Activated T-cell treated with anti-CD3 and anti-CD28 coated beads, Interleukin-2, amount 50 U/mL, for 72 hours (primary cell): ENCODE results near the gene OTC. TPM values are rescaled to one million over a fixed set of nuclear protein-coding genes. Genes with fewer than 3 reads are reported as not detected.

Source experiments
- ATAC-seq, 2 donors: fragments of 150-1000 bp; cut with Tn5 transposase; replicated peaks in 1 of 2; 2 replicates each; pipeline ENCODE4 v1.10.0; 2021; ENCODE audit warnings: moderate library complexity in 2 of 2, mild to moderate bottlenecking in 1 of 2
- DNase-seq, 2 donors: peaks; one replicate each; pipeline ENCODE4 v3.0.0; 2021 to 2022; ENCODE audit warnings: mixed read lengths in 1 of 2
- H3K27ac Mint-ChIP-seq: one replicate; pipeline ENCODE4 v1.8.0; 2022; ENCODE audit warnings: mild to moderate bottlenecking, moderate library complexity, mixed read lengths
- H3K27me3 Mint-ChIP-seq: one replicate; pipeline ENCODE4 v1.8.0; 2022; ENCODE audit warnings: low read depth, mixed read lengths
- H3K36me3 Mint-ChIP-seq, 2 donors: one replicate each; pipeline ENCODE4 v1.8.0; 2022; ENCODE audit warnings: mixed read lengths in 2 of 2, mild to moderate bottlenecking in 1 of 2; ENCODE audit not compliant: insufficient read depth in 2 of 2
- H3K4me1 Mint-ChIP-seq: one replicate; pipeline ENCODE4 v1.8.0; 2022; ENCODE audit warnings: low read depth, mixed read lengths
- H3K4me3 Mint-ChIP-seq, 2 donors: one replicate each; pipeline ENCODE4 v1.8.0; 2022; ENCODE audit warnings: mild to moderate bottlenecking in 2 of 2, mixed read lengths in 2 of 2, moderate library complexity in 2 of 2
- H3K9me3 Mint-ChIP-seq, 2 donors: one replicate each; pipeline ENCODE4 v1.8.0; 2022; ENCODE audit warnings: mixed read lengths in 2 of 2
- total RNA-seq, 2 donors: library from RNA; stranded (reverse); gene quantifications; one replicate each; pipeline ENCODE4 v1.2.3, GENCODE V29; 2022

OTC gene
- total RNA-seq, 2 donors from 2014 or later, result not detected

DNA sequence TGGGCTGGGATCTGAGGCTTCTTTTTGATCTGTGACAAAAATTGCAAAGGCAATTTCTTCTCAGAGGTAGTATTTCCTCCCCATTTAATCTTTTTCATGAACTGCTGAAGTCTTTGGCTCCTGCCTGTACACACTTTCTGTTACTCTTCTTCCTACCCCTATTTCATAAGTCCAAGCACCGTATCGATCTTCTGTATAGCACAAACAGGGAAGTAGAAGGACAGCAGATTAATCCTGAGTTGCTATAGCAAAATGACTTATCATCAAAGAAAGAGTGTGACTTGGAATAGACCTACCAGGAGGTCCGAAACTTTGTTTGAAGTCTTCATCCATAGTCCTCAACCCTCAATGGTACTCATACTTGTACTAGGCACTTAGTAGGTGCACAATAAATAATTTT, 22.0 kb downstream of the OTC start:
- no peak overlapping the region for H3K4me3 Mint-ChIP-seq
- H3K4me1 Mint-ChIP-seq, result no peaks in the 10 kb centered on the region
- peaks cover 28% of the 10 kb centered on the region for H3K27me3 Mint-ChIP-seq
- ATAC-seq, result no peak
- DNase-seq, result no peak
- no peaks in the 10 kb centered on the region for H3K9me3 Mint-ChIP-seq
- no peak overlapping the region for H3K27ac Mint-ChIP-seq
- no peaks in the 10 kb centered on the region for H3K36me3 Mint-ChIP-seq

DNA sequence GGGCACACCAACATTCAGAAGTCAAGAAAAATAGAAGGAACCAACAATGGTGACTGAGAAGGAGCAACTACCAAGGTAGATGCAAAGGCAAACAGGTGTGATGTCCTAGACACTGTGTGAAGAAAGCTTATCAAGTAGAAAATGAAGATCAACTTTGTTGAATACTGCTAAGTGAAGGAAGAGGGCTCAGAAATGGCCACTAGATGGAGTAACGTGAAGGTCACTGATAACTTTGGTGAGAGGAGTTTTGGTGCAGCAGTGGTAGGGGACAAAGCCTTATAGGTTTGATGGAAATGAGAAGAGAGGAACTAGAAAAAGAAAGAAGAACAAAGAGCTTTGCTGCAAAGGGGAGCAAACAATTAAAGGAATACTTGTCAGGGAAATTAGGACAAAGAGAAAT, 23.5 kb downstream of the OTC start:
- no peak for ATAC-seq
- Mint-ChIP-seq H3K36me3 (no peaks in the 10 kb centered on the region), H3K9me3 (no peaks in the 10 kb centered on the region), H3K27ac (no peak overlapping the region), H3K4me1 (no peaks in the 10 kb centered on the region), H3K4me3 (no peak overlapping the region), H3K27me3 (peaks cover 21% of the 10 kb centered on the region)
- no peak for DNase-seq

DNA sequence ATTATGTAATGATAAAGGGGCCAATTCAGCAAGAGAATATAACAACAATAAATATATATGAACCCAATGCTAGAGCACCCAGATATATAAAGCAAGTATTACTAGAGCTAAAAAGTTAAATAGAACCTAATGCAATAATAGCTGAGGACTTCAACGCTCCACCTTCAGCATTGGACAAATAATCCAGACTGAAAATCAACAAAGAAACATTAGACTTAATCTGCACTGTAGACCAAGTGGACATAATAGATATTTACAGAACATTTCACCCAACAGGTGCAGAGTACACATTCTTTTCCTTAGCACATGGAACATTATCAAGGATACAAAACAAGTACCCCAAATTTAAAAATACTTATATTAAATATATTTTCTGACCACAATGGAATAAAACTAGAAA, 24.3 kb downstream of the OTC start:
- Mint-ChIP-seq H3K9me3 (no peaks in the 10 kb centered on the region), H3K27me3 (peaks cover 21% of the 10 kb centered on the region), H3K27ac (no peak overlapping the region), H3K4me1 (no peaks in the 10 kb centered on the region), H3K36me3 (no peaks in the 10 kb centered on the region), H3K4me3 (no peak overlapping the region)
- DNase-seq (no peak), ATAC-seq (no peak)

DNA sequence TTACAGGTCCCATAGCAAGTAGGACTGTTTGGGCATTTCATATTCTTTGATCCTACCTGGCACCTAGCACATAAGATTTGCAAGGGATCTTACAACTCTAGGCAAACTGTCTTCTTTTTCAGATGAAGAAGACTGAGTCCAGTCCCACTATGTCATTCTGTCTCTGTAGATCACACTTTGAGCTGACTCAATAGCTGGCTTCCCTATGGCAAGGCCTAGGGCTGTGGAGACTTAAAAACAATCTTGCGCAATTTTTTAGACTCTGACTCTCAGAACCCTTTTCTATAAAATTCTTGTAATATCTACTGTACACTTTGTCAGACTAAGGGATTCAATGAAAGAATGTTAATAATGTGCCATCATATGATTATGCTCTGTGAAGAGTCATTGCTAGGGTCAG, 26.7 kb downstream of the OTC start:
- no peak for ATAC-seq
- no peak for DNase-seq
- H3K27ac Mint-ChIP-seq, result no peak overlapping the region
- H3K27me3 Mint-ChIP-seq, result peaks cover 13% of the 10 kb centered on the region
- H3K4me3 Mint-ChIP-seq, result no peak overlapping the region
- H3K4me1 Mint-ChIP-seq, result no peaks in the 10 kb centered on the region
- no peaks in the 10 kb centered on the region for H3K9me3 Mint-ChIP-seq
- H3K36me3 Mint-ChIP-seq, result no peaks in the 10 kb centered on the region

DNA sequence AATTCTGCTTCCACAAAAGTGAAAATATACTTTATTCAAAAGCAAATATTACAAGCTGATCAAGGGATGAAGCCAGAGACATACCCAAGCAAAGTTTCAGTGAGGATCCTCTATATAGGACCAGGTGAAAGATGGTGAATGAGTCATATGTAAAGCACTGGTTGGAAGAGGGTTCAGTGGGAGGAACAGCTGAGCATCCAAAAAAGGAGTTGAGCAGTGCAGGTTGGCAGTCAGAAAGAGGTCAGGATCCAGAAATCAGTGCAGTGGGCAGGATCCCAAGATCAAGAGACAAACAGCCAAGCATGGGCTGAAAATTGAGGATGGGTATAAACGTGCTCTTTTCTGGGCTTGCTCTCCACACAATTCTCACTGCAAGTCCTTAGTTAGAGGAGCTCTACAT, 30.3 kb downstream of the OTC start:
- H3K4me3 Mint-ChIP-seq, result no peak overlapping the region
- ATAC-seq (no peak), DNase-seq (no peak)
- no peaks in the 10 kb centered on the region for H3K4me1 Mint-ChIP-seq
- H3K9me3 Mint-ChIP-seq, result no peaks in the 10 kb centered on the region
- peaks cover 9% of the 10 kb centered on the region for H3K27me3 Mint-ChIP-seq
- no peak overlapping the region for H3K27ac Mint-ChIP-seq
- no peaks in the 10 kb centered on the region for H3K36me3 Mint-ChIP-seq

DNA sequence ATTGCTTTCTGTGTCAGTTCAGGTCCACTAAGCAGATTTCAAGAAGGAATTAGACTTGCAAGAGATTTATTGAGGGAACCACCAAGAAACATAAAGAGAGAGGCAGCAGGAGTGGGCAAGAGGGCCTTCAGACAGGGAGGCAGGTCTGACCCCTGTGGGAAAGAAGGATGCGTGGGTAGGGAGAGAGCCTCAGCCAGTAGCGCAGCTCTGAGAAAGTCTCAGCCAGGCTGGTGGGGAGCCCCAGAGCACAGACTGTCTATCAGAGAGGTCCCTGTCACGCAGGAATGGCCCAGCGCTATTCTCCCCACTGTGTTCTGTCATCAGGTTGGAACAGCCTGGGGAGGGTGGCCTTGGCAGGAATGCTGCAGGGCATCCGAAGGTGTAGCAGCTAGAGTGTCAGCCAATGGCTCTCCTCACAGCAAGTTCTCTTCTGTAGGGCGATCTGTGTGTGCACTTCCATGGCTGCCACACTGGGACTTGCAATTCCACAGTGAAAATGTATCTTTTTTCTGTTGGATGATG, 48.0 kb downstream of the OTC start:
- DNase-seq, result no peak
- no peak overlapping the region for H3K27ac Mint-ChIP-seq
- no peaks in the 10 kb centered on the region for H3K4me1 Mint-ChIP-seq
- H3K4me3 Mint-ChIP-seq, result no peak overlapping the region
- H3K9me3 Mint-ChIP-seq, result no peaks in the 10 kb centered on the region
- H3K27me3 Mint-ChIP-seq, result no peaks in the 10 kb centered on the region
- no peak for ATAC-seq
- H3K36me3 Mint-ChIP-seq, result no peaks in the 10 kb centered on the region

DNA sequence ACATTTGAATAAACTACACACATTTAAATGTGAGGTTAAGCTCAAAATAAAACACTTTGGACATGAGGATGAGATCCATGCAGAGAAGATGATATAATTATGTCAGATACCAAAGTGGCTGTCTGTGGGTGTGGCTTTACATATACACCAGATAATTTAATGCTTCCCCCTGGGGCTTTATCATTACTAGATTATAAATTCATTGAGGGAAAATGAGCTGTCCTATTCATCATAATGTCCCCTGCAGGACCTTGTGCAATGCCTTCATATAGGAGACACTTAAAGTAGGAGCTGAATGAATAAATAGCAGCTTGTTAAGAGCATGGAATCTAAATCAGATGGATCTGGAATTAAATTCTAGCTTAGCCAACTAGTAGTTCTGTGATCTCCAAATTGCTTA, 49.7 kb downstream of the OTC start:
- peaks cover 7% of the 10 kb centered on the region for H3K27me3 Mint-ChIP-seq
- no peaks in the 10 kb centered on the region for H3K4me1 Mint-ChIP-seq
- ATAC-seq, result no peak

DNA sequence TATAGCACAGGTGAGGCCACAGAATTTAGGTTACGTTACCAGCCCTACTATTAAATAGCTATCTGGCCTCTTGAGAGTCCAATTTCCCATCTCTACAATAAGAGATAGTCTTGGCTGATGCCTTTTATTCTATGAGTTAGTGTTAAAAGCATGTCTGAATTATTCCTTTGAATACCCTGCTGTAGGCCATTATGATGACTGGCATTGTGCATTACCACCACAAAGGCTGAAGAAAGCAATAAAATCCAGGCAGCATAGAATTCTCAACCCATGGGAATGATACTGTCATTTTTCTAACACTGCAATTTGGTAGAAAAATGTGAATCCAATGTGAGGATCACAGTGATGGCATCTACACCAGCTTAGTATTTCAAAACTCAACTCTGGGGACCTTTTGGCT, 51.4 kb downstream of the OTC start:
- ATAC-seq (no peak), DNase-seq (no peak)
- no peaks in the 10 kb centered on the region for H3K4me1 Mint-ChIP-seq
- H3K4me3 Mint-ChIP-seq, result no peak overlapping the region
- peaks cover 19% of the 10 kb centered on the region for H3K27me3 Mint-ChIP-seq
- H3K9me3 Mint-ChIP-seq, result no peaks in the 10 kb centered on the region
- no peaks in the 10 kb centered on the region for H3K36me3 Mint-ChIP-seq
- no peak overlapping the region for H3K27ac Mint-ChIP-seq

More for the DNA sequence above, 49.7 kb downstream of the OTC start:
- Mint-ChIP-seq H3K36me3 (no peaks in the 10 kb centered on the region), H3K9me3 (no peaks in the 10 kb centered on the region), H3K27ac (no peak overlapping the region), H3K4me3 (no peak overlapping the region)
- DNase-seq, result no peak

DNA sequence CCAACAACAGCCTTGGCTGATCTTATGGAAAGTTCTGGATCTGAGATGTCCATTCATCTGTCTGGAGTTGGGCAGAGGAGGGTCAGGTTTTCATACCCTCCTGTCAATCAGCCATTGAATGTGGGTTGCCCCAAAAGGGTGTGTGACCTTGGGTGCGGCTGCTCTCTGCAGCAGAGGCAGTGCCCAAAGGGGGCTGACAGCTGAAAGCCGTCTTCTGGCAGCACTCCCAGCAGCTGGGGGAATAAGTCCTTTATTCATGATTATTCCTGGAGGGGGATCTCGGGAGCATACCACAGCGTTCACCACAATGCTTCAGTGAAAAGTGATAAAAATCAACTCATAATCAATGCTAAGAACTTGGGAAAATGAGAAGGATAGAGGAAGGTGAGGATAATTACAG, 54.7 kb downstream of the OTC start:
- H3K27ac Mint-ChIP-seq, result no peak overlapping the region
- H3K36me3 Mint-ChIP-seq, result no peaks in the 10 kb centered on the region
- no peak overlapping the region for H3K4me3 Mint-ChIP-seq
- ATAC-seq (no peak), DNase-seq (no peak)
- H3K27me3 Mint-ChIP-seq, result peaks cover 19% of the 10 kb centered on the region
- no peaks in the 10 kb centered on the region for H3K9me3 Mint-ChIP-seq
- no peaks in the 10 kb centered on the region for H3K4me1 Mint-ChIP-seq

DNA sequence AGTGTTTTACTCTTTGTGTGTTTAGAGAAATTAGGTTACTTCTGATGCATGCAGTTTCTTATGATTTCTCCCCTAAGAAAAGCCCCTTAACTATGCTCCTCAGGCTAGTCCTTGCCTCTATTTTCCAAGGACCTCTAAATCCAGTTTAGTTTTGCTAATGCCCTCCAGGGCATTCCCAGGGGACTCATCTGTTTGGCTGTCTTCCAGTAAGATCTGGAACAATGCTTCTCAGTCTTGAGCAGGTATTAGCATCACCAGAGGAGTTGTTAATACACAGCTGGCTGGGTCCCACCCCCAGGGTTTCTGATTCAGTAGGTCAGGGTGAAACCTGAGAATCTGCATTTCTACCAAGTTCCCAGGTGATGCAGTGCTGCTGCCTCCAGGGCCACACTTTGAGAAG, 56.9 kb downstream of the OTC start:
- H3K9me3 Mint-ChIP-seq, result no peaks in the 10 kb centered on the region
- no peak overlapping the region for H3K4me3 Mint-ChIP-seq
- peaks cover 19% of the 10 kb centered on the region for H3K27me3 Mint-ChIP-seq
- no peaks in the 10 kb centered on the region for H3K4me1 Mint-ChIP-seq
- ATAC-seq (no peak), DNase-seq (no peak)
- H3K36me3 Mint-ChIP-seq, result no peaks in the 10 kb centered on the region
- no peak overlapping the region for H3K27ac Mint-ChIP-seq

DNA sequence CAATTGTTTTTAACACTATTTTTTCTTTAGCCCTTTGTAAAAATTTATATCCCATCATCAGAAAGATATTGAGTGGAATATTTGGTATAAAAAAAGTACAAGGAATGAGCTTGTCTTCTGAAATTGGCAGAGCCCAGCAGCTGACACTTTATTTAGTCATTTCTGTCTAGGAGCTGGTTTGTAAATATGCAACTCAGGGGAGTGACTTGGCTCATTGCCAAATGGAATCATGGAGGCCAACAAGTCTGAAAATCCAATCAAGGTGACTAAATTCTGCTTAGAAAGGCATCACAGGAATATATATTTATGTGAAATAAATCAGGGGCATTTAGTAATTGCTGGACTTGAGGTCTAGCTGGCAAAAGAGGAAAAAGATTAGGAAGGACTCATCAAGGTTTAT, 74.4 kb downstream of the OTC start:
- no peak overlapping the region for H3K27ac Mint-ChIP-seq
- peaks cover 19% of the 10 kb centered on the region for H3K27me3 Mint-ChIP-seq
- no peak for DNase-seq
- no peak for ATAC-seq
- no peaks in the 10 kb centered on the region for H3K36me3 Mint-ChIP-seq
- H3K4me3 Mint-ChIP-seq, result no peak overlapping the region
- no peaks in the 10 kb centered on the region for H3K9me3 Mint-ChIP-seq
- H3K4me1 Mint-ChIP-seq, result no peaks in the 10 kb centered on the region

DNA sequence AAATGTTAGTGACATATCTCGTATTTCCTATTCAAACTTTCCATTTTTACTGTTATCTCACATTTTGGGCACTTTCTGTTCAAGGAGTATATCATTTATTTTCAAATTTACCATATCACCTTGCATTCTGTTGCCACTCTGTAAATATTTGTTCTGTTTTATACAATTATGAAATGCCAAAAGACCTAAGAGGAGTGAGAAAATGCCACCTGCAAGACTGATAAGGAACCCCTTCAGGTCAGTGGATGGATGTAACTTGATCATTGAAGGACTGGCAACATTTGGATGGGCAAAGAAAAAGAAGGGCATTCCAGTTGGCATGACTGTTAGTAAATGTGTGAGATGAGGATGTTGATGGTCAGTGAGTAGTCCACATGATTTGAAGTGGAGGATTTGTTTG, 79.1 kb downstream of the OTC start:
- H3K27ac Mint-ChIP-seq, result no peak overlapping the region

DNA sequence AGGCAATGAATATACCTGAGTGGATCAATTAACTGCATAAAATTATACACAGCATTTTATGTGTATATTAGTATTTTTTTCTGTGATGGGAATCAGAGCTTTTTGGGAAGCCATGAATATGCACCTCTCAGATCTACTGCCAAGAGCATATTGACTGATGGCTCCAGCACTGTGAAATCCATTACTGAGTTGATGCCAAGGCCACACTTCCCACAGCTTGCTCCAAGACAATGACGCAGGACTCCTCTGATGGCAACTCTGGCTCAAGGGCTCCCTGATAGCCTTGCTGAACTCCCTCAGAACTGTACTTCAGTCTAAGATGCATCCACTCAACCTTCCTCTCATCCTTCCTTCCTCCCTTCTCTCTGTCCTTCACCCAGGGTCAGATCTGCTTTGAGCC, 82.7 kb downstream of the OTC start:
- Mint-ChIP-seq H3K9me3 (no peaks in the 10 kb centered on the region), H3K27ac (no peak overlapping the region), H3K4me1 (no peaks in the 10 kb centered on the region), H3K27me3 (peaks cover 45% of the 10 kb centered on the region), H3K4me3 (no peak overlapping the region), H3K36me3 (no peaks in the 10 kb centered on the region)
- DNase-seq (no peak), ATAC-seq (no peak)

More for the DNA sequence above, 79.1 kb downstream of the OTC start:
- DNase-seq (no peak), ATAC-seq (no peak)
- Mint-ChIP-seq H3K27me3 (peaks cover 25% of the 10 kb centered on the region), H3K4me3 (no peak overlapping the region), H3K9me3 (no peaks in the 10 kb centered on the region), H3K36me3 (no peaks in the 10 kb centered on the region), H3K4me1 (no peaks in the 10 kb centered on the region)

DNA sequence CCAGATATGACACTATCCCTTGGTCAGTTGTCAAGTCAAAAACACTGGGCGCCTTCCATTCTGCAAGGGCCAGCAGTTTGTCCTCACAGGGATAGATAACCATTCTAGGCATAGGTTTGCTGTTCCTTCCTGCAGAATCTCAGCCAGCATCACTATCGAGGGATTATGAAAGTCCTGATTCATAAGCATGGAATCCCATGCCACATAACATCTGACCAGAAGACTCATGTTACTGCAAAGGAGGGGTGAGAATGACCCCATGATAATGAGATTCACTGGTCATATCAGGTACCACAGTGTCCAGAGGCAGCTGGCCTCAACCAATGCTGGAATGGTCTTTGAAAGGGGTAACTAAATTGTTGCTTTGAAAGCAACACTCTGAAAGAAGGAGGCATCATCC, 84.7 kb downstream of the OTC start:
- no peak for DNase-seq
- no peak overlapping the region for H3K27ac Mint-ChIP-seq
- H3K9me3 Mint-ChIP-seq, result no peaks in the 10 kb centered on the region
- H3K4me1 Mint-ChIP-seq, result no peaks in the 10 kb centered on the region
- no peak for ATAC-seq
- no peak overlapping the region for H3K4me3 Mint-ChIP-seq
- no peaks in the 10 kb centered on the region for H3K36me3 Mint-ChIP-seq
- H3K27me3 Mint-ChIP-seq, result peaks cover 37% of the 10 kb centered on the region
